NCI-H2081 treated with DMSO at 0.1 percent for 48 hours (cell line): Measurements from ENCODE around the gene ROBO1.

Experiments used
- DNase-seq: peaks from one replicate; lab custom pipeline; 2025; lab: John Stamatoyannopoulos, UW

Gene ROBO1

DNA sequence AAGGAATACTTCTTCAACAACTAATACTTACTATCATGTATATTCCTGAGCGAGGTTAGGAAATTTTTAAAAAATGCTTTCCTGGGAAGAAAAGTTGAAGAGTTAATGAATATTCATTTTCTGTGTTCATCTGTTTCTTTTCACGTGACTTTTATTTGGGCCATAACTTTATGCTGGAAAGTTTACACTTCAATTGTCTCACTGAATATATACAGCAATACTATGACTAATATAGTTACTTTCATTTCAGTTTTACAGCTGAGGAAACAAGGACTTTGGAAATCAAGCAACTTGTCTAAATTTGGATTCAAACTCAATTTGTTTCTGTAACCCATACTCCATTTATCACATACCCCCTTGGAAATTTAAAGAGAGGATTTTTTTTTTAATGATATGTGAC, 894.2 kb downstream of the ROBO1 start:
- no peak for DNase-seq

DNA sequence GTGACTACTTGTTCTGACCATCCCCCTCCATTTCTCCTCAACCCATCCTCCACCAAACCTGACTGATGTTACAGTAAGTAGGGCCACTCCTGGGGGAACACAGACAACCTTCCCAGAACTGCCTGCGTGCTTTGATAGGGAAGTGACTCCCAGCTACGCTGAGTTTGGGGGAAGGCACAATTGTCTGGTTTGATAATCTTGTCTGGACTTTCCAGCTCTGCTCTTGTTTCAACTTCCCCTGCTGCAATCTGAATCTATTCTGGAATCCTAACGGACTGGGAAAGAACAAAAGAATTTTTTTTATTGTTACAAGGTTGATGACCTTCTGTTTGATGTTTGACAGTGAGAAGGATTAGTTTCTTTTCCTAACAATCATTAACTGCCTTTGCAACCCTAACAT, 895.6 kb downstream of the ROBO1 start:
- DNase-seq, result no peak

DNA sequence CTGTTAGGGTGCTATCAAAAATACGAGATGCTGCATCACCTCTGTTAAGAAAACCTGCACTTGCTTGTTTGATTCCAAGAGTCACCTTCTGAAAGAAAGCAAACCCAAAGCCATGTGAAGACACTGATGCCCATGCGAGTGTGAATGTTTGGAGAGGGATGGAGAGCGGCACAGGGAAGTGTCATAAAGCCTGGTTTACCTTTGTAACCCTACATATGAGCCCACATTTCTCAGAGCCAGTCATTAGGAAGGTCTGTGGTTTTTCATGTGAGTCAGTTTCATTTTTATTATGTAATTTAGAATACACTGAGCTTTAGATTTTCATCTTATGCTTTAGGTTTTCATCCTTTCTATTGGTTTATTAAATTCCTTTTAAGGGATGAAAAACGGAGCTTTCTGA, 896.8 kb downstream of the ROBO1 start:
- DNase-seq, result no peak

- DNase-seq, result no peak
Observed at GRCh38 chr3:78870484-78870883, 897.3 kb downstream of the ROBO1 start.

- DNase-seq, result peak; percentile 84
Observed at GRCh38 chr3:78868570-78868969, 899.2 kb downstream of the ROBO1 start.

GRCh38 chr3:78867409-78868372, 900.1 kb downstream of the ROBO1 start:
- no peak for DNase-seq

DNA sequence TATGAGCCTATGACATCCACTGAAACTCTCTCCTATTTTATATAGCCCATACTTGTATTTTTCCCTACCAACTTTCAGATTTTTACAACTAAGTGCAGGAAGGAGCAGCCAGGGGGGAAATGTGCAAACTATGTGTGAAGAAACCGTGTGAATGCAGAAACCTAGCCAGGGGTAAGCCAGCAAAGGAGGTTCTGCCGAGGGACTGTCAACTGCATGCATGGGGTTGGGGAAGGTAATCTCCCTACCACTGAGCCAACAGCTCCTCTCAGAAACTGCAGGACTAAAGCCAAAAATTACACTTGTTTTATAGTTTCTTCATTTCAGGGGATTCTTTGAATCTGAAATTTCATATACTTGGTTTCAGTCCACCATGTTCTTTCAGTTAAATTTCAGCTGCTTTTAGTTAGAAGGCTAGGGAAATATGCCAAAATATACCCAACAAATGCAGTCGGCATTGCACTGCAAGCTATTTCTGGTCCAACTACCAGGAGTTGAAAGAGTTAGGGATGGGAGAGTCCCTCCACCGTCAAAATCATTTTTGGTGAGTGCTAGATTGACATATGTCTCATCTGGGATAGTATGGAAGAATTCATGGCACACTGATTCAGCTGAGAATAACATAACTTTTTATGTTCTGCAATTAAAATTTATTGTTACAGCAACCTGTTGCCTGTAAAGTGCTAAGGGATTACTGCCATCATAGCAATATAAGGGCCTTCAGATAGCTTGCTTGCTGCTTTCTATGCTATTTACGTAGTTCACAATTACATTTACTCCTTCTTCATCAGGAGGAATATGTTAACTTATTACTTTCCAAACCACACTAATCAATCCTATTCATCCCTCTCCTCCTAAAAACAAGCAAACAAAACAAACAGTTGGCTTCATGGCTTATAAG, 904.2 kb downstream of the ROBO1 start:
- DNase-seq, result no peak

GRCh38 chr3:78861156-78861555, 906.6 kb downstream of the ROBO1 start:
- DNase-seq, result no peak

GRCh38 chr3:78860567-78860966, 907.2 kb downstream of the ROBO1 start:
- no peak for DNase-seq

GRCh38 chr3:78858910-78859309, 908.9 kb downstream of the ROBO1 start:
- no peak for DNase-seq

DNA sequence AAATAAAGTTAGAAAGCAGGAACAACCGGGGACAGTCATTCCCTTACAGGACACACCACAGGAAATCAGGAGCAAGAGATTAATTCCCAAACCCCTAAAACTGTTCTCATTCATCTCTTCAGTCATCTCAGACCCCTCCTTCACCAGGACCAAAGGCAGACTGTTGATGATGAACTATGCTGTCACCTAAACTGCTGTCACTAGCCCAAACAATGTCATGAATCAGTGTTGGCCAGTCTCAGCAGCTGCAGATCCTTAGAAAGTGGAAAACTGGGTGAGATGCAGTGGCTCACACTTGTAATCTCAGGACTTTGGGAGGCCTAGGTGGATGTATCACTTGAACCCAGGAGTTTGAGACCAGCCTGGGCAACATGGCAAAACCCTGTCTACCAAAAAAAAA, 909.6 kb downstream of the ROBO1 start:
- no peak for DNase-seq

- DNase-seq, result peak; percentile 71
Observed at GRCh38 chr3:78857494-78858111, 910.2 kb downstream of the ROBO1 start.

DNA sequence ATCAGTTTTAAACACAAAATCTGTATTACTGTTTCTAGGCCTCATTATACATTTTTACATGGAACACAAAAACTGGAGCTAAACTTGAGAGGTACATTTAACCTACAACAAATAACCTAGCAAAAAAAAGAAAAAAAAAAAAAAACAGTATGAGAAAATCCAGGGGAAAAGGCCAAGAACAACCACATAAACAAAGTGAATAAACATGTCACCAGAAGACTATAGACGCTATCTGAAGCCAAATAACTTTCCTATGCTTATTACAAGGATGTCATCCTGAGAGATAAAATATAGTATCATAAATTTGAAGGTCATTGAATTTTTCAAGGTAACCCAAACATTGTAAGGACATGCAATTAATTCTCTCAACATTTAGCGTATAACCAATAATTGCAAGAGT, 911.6 kb downstream of the ROBO1 start:
- no peak for DNase-seq

- DNase-seq, result no peak
Observed at GRCh38 chr3:78855190-78855589, 912.6 kb downstream of the ROBO1 start.

GRCh38 chr3:78848392-78849288, 919.2 kb downstream of the ROBO1 start:
- DNase-seq, result no peak

DNA sequence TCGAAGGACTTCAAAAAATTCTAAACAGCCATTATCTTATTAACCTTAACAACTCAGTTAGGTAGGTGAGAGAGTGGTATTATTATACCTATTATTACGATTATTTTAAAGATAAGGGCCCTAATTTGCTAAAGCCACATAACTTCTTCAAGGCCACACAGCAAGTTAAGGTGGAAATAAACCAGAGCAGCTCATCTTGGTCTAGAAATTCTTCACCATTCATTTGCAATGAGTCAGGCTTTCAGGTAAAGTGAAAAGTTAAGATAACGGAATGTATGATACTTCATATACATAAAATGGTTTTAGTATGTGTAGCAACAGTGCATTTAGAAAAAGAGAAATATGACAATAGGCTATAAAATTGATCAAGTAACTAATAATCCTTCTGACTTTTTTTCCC, 920.2 kb downstream of the ROBO1 start:
- no peak for DNase-seq

DNA sequence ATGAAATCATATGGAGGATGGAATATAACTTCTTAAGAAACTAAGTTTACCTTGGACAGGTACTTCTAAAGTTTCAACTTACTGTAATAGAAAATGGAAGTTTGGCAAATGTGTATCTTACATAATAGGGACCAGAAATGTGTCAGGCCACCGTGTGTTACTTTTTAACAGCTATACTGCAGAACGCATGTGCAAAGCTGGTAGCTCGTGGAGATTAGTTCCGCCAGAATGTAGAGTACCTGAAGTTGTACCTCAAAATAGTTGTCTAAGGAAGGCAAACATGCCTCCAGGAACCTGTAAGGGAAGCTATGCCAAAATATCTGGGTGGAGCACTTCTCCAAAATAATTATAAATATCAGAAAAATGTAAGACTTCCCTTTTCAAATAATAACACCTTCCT, 920.6 kb downstream of the ROBO1 start:
- no peak for DNase-seq

GRCh38 chr3:78846718-78847117, 921.1 kb downstream of the ROBO1 start:
- no peak for DNase-seq

GRCh38 chr3:78845605-78846004, 922.2 kb downstream of the ROBO1 start:
- no peak for DNase-seq

DNA sequence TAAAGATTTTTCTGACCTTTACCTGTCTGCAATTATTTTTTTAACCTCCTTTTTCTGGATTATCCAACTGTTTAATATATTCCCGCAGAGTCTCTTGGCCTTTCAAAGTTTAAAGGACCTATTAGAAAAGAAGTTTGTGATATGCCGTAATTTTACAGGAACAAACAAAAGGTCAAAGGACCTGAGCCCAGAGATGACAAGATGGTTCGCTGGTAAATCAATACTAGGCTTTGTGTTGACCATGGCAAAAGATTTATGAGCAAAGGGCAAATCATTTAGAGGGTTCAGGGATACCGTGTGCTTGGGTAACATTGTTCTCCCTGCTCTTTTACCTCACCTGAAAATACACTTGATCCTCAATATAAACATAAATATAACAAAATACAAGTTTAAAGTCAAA, 923.5 kb downstream of the ROBO1 start:
- DNase-seq, result no peak

- DNase-seq, result no peak
Observed at GRCh38 chr3:78839693-78840092, 928.1 kb downstream of the ROBO1 start.
